ENCODE measurements around the gene RXRG.

DNA sequence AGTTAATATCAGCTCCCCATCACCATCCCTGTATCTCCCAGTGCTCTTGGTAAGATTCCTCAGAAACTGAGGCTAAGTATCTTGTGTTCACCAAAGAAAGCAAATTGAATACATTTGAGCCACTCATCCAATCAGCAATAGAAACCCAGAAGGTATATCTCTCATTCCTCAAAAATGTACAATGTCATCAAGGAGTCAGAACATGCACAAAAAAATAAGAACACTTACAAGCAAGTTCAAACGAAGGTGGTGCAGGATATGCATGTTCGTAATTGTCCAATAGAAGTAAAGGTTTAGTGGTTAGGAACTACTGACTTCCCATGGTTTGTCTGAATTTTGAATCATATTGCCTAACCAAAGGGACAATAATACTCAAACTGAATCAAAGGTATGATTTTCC lies 24.3 kb downstream of the RXRG start:
- TF ChIP-seq, protein P1, sequence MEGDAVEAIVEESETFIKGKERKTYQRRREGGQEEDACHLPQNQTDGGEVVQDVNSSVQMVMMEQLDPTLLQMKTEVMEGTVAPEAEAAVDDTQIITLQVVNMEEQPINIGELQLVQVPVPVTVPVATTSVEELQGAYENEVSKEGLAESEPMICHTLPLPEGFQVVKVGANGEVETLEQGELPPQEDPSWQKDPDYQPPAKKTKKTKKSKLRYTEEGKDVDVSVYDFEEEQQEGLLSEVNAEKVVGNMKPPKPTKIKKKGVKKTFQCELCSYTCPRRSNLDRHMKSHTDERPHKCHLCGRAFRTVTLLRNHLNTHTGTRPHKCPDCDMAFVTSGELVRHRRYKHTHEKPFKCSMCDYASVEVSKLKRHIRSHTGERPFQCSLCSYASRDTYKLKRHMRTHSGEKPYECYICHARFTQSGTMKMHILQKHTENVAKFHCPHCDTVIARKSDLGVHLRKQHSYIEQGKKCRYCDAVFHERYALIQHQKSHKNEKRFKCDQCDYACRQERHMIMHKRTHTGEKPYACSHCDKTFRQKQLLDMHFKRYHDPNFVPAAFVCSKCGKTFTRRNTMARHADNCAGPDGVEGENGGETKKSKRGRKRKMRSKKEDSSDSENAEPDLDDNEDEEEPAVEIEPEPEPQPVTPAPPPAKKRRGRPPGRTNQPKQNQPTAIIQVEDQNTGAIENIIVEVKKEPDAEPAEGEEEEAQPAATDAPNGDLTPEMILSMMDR (IDR thresholded peaks at IDR 0.05 in 8 of 11, conservative IDR thresholded peaks at IDR 0.05 in 3 of 11) = no peak
- TF ChIP-seq POLR2A (IDR thresholded peaks at IDR 0.05) = no peak

Data from spleen (tissue), 7 donors.